ENCODE results near the gene NME4.

NME4 gene

DNA sequence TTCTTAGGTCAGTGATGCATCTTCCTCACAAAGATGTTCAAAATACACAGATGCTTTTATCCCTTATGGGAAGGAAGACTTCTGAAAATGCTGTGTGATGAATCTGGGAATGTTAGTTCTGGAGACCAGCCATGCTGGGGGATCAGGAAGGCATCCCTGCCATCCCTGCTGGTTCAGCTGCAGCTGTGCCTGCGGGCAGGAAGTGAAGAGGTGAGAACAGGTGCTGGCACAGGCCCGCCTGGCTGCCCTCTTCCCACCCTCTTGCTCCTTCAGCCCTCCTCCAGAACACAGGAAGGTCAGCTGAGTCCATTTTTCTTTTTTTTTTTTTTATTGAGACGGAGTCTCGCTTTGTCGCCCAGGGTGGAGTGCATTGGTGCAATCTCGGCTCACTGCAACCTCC is 43.6 kb downstream of the NME4 start:
- peak; percentile 58 for DNase-seq

DNA sequence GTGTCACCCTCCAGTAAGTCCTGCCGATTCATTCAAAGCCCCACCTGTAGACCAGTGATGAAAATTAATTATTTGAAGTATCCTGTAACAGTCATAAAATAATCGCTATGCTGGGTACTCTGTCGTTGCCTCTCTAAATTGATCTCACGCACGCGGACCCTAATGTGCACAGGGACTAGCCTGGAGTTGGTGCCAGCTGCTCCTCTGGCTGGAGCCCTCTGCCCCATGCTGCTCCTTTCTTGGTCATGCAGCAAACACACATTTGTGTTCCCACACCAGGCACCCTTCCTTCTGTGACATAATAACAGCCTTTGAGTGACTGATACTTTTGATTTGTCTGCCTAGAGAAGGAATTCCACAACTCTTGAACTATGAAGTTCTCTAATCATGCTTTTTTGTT is 44.4 kb downstream of the NME4 start:
- no peak for DNase-seq

DNA sequence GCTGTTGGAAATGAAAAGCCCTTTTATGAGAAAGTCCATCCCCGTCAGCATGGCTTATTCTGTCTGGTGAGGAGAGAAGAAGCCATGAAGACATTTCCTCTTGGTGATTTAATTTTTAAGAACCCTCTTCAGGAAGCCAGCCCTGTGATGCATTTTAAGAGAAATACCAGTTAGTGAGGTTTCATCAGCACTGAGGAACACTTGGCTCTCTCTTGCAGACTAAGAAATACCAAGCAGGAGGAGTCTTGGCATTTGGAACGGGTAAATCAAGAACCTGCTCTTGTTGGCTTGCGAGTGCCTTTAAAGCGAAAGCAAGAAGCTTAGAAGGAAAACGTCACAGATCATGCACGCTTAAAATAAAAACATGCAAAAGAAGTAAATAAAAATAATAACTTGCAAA is 46.0 kb downstream of the NME4 start:
- no peak for DNase-seq

DNA sequence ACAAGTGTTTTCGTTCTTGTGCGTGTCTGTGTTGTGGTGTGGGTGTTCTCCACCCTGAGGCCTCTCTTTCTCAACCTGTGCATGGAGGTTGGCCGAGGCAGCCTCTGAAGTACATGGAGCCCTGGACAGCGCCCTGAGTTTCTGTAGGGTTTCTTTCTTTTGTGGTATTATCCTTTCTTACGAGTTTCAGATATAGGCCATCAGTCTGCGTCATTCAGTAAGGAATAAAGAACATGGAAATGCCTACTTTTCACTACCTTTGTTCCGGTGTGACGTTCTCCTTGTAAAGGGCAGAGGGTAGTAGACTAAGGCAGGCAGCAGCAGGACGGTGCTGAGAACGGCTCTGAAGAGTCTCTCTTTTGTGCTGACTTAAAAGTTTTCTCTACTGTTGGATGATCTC is 47.0 kb downstream of the NME4 start:
- no peak for DNase-seq

DNA sequence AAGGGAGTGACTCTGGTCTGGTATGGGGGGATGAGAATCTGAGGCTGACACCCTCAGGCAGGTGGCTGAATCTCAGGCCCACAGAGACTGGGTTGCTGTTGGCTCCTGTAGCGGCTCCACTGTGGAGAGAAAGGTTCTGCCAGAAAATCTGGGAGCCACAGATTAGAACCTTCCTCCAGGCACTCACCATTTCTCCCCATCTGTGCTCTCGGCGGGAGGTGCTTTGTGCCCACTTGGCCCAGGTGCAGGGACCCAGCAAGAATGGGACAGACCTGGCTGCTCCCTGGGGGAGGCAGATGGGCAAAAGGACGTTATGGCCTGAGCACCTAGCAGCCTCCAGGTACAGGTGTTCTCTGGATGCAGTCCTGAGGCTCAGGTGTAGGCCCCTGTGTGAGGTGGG is 48.6 kb downstream of the NME4 start:
- no peak for DNase-seq

Data from right hindlimb (tissue), 1 donor.